Peyer's patch (tissue), 4 donors: Measurements from ENCODE around the gene SHISA5.

Source experiments
- POLR2A ChIP-seq, 2 donors: fragments of 450-650 bp; IDR thresholded peaks; one replicate each; pipeline ENCODE4 v1.5.1; 2017; ENCODE audit warnings: antibody characterized with exemption in 2 of 2, mild to moderate bottlenecking in 2 of 2, moderate library complexity in 2 of 2
- TF ChIP-seq, protein P1 (sequence below), 6 experiments: fragments of 450-650 bp in 4 of 6; fragments of 200-600 bp in 2 of 6; sonication (generic) in 1 of 6; IDR thresholded peaks; one replicate each; pipeline ENCODE4 v1.5.1; 2017 to 2019; ENCODE audit warnings: antibody characterized with exemption in 6 of 6, mild to moderate bottlenecking in 3 of 6, moderate library complexity in 1 of 6

DNA sequence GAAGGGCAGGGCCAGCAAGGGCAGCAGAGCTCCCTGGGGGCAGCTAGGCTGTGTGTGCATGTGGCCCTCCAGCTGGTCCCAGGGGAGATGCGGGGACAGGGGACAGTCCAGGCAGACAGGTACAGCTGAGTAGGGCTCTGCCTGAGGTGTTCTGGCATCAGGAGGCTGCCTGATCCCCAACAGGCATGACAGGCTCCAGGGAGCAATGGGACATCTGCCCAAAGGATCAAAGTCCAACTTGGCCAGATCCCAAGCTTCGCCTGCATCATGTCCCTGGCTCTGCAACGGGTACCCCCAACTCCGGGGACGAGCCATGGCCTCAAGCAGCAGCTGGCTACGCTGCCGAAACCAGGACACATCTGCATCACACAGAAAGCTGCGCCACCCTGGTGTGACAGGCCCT is 35.6 kb downstream of the SHISA5 start:
- TF ChIP-seq, protein P1, sequence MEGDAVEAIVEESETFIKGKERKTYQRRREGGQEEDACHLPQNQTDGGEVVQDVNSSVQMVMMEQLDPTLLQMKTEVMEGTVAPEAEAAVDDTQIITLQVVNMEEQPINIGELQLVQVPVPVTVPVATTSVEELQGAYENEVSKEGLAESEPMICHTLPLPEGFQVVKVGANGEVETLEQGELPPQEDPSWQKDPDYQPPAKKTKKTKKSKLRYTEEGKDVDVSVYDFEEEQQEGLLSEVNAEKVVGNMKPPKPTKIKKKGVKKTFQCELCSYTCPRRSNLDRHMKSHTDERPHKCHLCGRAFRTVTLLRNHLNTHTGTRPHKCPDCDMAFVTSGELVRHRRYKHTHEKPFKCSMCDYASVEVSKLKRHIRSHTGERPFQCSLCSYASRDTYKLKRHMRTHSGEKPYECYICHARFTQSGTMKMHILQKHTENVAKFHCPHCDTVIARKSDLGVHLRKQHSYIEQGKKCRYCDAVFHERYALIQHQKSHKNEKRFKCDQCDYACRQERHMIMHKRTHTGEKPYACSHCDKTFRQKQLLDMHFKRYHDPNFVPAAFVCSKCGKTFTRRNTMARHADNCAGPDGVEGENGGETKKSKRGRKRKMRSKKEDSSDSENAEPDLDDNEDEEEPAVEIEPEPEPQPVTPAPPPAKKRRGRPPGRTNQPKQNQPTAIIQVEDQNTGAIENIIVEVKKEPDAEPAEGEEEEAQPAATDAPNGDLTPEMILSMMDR (IDR thresholded peaks at IDR 0.05), result no peak
- TF ChIP-seq POLR2A (IDR thresholded peaks at IDR 0.05), result peak in 1 of 2 donors; percentile 32
